HG03159 (cell line): ENCODE results near the gene EXOSC10.
"Not testable (repeated sequence)": the region's sequence is repeated elsewhere in the genome, so short reads cannot be mapped to it uniquely, and the experiment has no call there.

Experiments used
- ATAC-seq: cut with Tn5 transposase; IDR thresholded peaks from one replicate; pipeline ENCODE4 v1.9.1; 2021; ENCODE audit warnings: mild to moderate bottlenecking, moderate library complexity; ENCODE audit not compliant: unreplicated experiment

Gene EXOSC10

DNA sequence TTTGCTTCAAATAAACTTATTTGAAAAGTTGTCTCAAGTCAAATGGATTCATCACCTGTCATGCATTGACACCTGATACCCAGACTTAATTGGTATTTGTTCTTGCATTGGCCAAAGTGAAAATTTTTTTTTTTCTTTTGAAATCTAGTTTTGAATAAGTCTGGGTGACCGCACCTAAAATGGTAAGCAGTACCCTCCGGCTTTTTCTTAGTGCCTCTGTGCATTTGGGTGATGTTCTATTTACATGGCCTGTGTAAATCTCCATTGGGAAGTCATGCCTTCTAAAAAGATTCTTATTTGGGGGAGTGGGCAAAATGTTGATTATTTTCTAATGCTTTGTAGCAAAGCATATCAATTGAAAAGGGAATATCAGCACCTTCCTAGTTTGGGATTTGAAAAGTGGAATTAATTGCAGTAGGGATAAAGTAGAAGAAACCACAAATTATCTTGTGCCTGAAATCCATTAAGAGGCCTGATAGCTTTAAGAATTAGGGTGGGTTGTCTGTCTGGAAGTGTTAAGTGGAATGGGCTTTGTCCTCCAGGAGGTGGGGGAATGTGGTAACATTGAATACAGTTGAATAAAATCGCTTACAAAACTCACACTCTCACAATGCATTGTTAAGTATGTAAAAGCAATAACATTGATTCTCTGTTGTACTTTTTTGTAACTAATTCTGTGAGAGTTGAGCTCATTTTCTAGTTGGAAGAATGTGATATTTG, 75.4 kb downstream of the EXOSC10 start:
- ATAC-seq = no peak

DNA sequence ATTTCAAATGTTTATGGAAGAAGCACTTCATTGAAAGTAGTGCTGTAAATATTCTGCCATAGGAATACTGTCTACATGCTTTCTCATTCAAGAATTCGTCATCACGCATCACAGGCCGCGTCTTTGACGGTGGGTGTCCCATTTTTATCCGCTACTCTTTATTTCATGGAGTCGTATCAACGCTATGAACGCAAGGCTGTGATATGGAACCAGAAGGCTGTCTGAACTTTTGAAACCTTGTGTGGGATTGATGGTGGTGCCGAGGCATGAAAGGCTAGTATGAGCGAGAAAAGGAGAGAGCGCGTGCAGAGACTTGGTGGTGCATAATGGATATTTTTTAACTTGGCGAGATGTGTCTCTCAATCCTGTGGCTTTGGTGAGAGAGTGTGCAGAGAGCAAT, 76.5 kb downstream of the EXOSC10 start:
- ATAC-seq = no peak

DNA sequence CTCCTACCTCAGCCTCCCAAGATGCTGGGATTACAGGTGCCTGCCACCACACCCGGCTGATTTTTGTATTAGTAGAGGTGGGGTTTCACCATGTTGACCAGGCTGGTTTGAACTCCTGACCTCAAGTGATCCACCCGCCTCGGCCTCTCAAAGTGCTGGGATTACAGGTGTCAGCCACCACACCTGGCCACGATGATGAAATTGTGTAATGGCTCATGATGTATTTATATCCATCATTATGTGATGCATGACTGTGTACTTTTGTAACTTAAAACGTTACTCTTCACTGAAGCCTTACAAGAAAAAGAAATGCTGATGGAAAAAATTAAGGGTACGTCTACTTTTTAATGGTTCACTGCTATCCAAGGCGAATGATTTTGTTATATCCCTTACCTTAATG, 79.7 kb downstream of the EXOSC10 start:
- ATAC-seq = no peak

DNA sequence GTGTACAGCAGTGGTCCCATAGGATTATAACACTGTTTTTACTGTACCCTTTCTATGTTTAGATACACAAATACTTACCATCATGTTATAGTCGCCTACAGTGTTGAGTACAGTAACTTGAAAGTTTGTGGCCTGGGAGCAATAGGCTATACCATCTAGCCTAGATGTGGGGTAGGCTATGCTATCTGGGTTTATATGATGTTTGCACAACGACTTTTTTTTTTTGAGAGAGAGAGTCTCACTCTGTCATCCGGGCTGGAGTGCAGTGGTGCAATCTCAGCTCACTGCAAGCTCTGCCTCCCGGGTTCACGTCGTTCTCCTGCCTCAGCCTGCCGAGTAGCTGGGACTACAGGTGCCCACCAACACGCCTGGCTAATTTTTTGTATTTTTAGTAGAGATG, 80.3 kb downstream of the EXOSC10 start:
- ATAC-seq = not testable (repeated sequence)
